Glutamatergic neuron (in vitro differentiated cells): Measurements from ENCODE around the gene HPCAL4. TPM values are rescaled to one million over a fixed set of nuclear protein-coding genes. Genes with fewer than 3 reads are reported as not detected.

Experiments used
- DNase-seq: peaks from one replicate; pipeline ENCODE4 v3.0.0; 2022
- H3K27ac Mint-ChIP-seq: one replicate; pipeline ENCODE4 v1.8.0; 2020; ENCODE audit warnings: mild to moderate bottlenecking, mixed read lengths, inconsistent platforms; ENCODE audit not compliant: unreplicated experiment
- H3K27me3 Mint-ChIP-seq: one replicate; pipeline ENCODE4 v1.8.0; 2020; ENCODE audit warnings: mild to moderate bottlenecking, moderate library complexity, mixed read lengths, inconsistent platforms; ENCODE audit not compliant: unreplicated experiment
- H3K36me3 Mint-ChIP-seq: one replicate; pipeline ENCODE4 v1.8.0; 2020; ENCODE audit warnings: mild to moderate bottlenecking, mixed read lengths, inconsistent platforms; ENCODE audit not compliant: unreplicated experiment
- H3K4me1 Mint-ChIP-seq: one replicate; pipeline ENCODE4 v1.8.0; 2020; ENCODE audit warnings: mild to moderate bottlenecking, low read depth, mixed read lengths, inconsistent platforms; ENCODE audit not compliant: unreplicated experiment
- H3K4me3 Mint-ChIP-seq: one replicate; pipeline ENCODE4 v1.8.0; 2020; ENCODE audit warnings: mild to moderate bottlenecking, mixed read lengths, inconsistent platforms; ENCODE audit not compliant: unreplicated experiment
- H3K9me3 Mint-ChIP-seq: one replicate; pipeline ENCODE4 v1.8.0; 2020; ENCODE audit warnings: mild to moderate bottlenecking, moderate library complexity, mixed read lengths, inconsistent platforms; ENCODE audit not compliant: unreplicated experiment
- CTCF ChIP-seq: fragments of 200-600 bp; sonication (generic); IDR thresholded peaks from one replicate; pipeline ENCODE4 v1.5.0; 2021; ENCODE audit not compliant: partially characterized antibody, unreplicated experiment
- total RNA-seq: library from RNA; stranded (reverse); fragmentation: NEBNext Ultra II Directional; extraction: Animal tissue kit (Norgen Biotek cat#: 25700); gene quantifications from one replicate; pipeline ENCODE4 v1.2.1, GENCODE V29; 2021; ENCODE audit not compliant: unreplicated experiment

Gene HPCAL4
- total RNA-seq, 1 donor from 2014 or later, result not detected

- no peak for DNase-seq
- no peak for TF ChIP-seq CTCF
- H3K27ac Mint-ChIP-seq, result no peak overlapping the region
- H3K4me3 Mint-ChIP-seq, result no peak overlapping the region
- peaks cover 3% of the 10 kb centered on the region for H3K9me3 Mint-ChIP-seq
- peaks cover 8% of the 10 kb centered on the region for H3K36me3 Mint-ChIP-seq
- H3K4me1 Mint-ChIP-seq, result peaks cover 25% of the 10 kb centered on the region
- H3K27me3 Mint-ChIP-seq, result peaks cover 16% of the 10 kb centered on the region
These were observed 58.9 kb downstream of the HPCAL4 start for GRCh38 chr1:39632323-39632681.

- DNase-seq, result no peak
- Mint-ChIP-seq H3K4me1 (peaks cover 22% of the 10 kb centered on the region), H3K4me3 (no peak overlapping the region), H3K27me3 (peaks cover 11% of the 10 kb centered on the region), H3K9me3 (peaks cover 5% of the 10 kb centered on the region), H3K27ac (no peak overlapping the region), H3K36me3 (peaks cover 8% of the 10 kb centered on the region)
- no peak for TF ChIP-seq CTCF
These were observed 59.6 kb downstream of the HPCAL4 start for GRCh38 chr1:39631361-39632322.

GRCh38 chr1:39628807-39629350, 62.4 kb downstream of the HPCAL4 start:
- H3K36me3 Mint-ChIP-seq, result peaks cover 17% of the 10 kb centered on the region
- H3K27me3 Mint-ChIP-seq, result peaks cover 15% of the 10 kb centered on the region
- H3K4me3 Mint-ChIP-seq, result no peak overlapping the region
- no peak for TF ChIP-seq CTCF
- DNase-seq, result no peak
- peaks cover 3% of the 10 kb centered on the region for H3K9me3 Mint-ChIP-seq
- H3K4me1 Mint-ChIP-seq, result peaks cover 18% of the 10 kb centered on the region
- H3K27ac Mint-ChIP-seq, result no peak overlapping the region

Other genes starting within 250 kb of the HPCAL4 start
- 0.37 TPM for gene BMP8A, start 199.8 kb downstream of the HPCAL4 start, total RNA-seq
- gene PABPC4, start 114.6 kb downstream of the HPCAL4 start, total RNA-seq, result 131 TPM
- gene HEYL, start 51.8 kb downstream of the HPCAL4 start, total RNA-seq, result 9.0 TPM
- not detected for gene NT5C1A, start 19.3 kb downstream of the HPCAL4 start, total RNA-seq
- 28.8 TPM for gene PPIE, start 47.4 kb upstream of the HPCAL4 start, total RNA-seq
- 0.37 TPM for gene OXCT2, start 79.9 kb upstream of the HPCAL4 start, total RNA-seq
- gene BMP8B, start 97.4 kb upstream of the HPCAL4 start, total RNA-seq, result 0.12 TPM
- 35.5 TPM for gene TRIT1, start 192.1 kb upstream of the HPCAL4 start, total RNA-seq
- 97.7 TPM for gene MYCL, start 210.5 kb upstream of the HPCAL4 start, total RNA-seq